Transverse colon (tissue), 4 donors: ENCODE results near the gene JAM3.

Experiments used
- EP300 ChIP-seq: sonication (generic); formaldehyde crosslinking; IDR thresholded peaks from one replicate; pipeline ENCODE4 v1.6.1; 2017; ENCODE audit warnings: antibody characterized with exemption, low read depth
- POLR2A ChIP-seq: fragments of 450-650 bp; IDR thresholded peaks from one replicate; pipeline ENCODE4 v1.6.1; 2016; ENCODE audit warnings: antibody characterized with exemption, mild to moderate bottlenecking, moderate library complexity
- POLR2AphosphoS5 ChIP-seq, 3 donors: sonication (generic); formaldehyde crosslinking; IDR thresholded peaks; one replicate each; pipeline ENCODE4 v1.6.1; 2016; ENCODE audit warnings: antibody characterized with exemption in 3 of 3
- TF ChIP-seq, protein P1 (sequence below), 5 experiments: fragments of 200-600 bp in 3 of 5; fragments of 450-650 bp in 2 of 5; sonication (generic) in 3 of 5; IDR thresholded peaks; 1 replicate in 2 of 5; 2 replicates in 3 of 5; pipeline ENCODE4 v1.5.1; 2016 to 2017; ENCODE audit warnings: antibody characterized with exemption in 5 of 5, inconsistent platforms in 3 of 5, mild to moderate bottlenecking in 2 of 5, moderate library complexity in 1 of 5

- TF ChIP-seq, protein P1, sequence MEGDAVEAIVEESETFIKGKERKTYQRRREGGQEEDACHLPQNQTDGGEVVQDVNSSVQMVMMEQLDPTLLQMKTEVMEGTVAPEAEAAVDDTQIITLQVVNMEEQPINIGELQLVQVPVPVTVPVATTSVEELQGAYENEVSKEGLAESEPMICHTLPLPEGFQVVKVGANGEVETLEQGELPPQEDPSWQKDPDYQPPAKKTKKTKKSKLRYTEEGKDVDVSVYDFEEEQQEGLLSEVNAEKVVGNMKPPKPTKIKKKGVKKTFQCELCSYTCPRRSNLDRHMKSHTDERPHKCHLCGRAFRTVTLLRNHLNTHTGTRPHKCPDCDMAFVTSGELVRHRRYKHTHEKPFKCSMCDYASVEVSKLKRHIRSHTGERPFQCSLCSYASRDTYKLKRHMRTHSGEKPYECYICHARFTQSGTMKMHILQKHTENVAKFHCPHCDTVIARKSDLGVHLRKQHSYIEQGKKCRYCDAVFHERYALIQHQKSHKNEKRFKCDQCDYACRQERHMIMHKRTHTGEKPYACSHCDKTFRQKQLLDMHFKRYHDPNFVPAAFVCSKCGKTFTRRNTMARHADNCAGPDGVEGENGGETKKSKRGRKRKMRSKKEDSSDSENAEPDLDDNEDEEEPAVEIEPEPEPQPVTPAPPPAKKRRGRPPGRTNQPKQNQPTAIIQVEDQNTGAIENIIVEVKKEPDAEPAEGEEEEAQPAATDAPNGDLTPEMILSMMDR (IDR thresholded peaks at IDR 0.05): no peak
- TF ChIP-seq POLR2A (no peak), POLR2AphosphoS5 (IDR thresholded peaks at IDR 0.05) (no peak), EP300 (no peak)
Observed at GRCh38 chr11:134173296-134173695, 104.4 kb downstream of the JAM3 start.
